GM19239 (cell line): ENCODE data around the gene AHRR.

Experiments
- DNase-seq: peaks from one replicate; pipeline ENCODE4 v3.0.0; 2011; ENCODE audit warnings: low spot score; ENCODE audit not compliant: insufficient read length
- FAIRE-seq: peaks from 2 replicates; lab custom pipeline; 2011; peaks lifted over from hg19 to GRCh38; lab: Jason Lieb, UNC

AHRR gene

DNA sequence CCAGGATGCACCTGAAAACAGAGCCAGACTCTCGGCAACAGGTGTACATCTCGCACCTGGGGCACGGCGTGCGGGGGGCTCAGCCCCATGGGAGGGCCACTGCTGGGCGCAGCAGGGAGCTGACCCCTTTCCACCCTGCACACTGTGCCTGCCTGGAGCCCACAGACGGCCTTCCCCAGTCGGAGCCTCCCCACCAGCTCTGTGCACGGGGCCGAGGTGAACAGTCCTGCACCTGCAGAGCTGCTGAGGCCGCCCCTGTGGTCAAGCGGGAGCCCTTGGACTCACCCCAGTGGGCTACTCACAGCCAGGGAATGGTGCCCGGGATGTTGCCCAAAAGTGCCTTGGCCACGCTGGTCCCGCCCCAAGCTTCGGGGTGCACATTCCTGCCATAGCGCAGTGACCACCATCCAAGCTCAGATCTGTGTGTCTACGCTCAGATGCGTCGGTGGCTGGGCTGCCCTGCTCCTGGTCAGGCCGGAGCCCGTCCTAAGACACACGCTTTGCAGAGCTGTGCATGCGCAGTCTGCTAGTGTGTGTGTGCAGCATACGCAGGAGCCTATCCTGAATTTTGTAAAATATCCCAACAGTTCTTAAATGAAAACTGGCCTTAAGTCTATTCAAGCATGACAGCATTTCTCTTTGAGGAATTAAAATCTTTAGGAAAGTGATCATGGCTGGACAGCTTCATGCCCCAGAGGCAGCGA, 113.1 kb downstream of the AHRR start:
- no peak for FAIRE-seq

DNA sequence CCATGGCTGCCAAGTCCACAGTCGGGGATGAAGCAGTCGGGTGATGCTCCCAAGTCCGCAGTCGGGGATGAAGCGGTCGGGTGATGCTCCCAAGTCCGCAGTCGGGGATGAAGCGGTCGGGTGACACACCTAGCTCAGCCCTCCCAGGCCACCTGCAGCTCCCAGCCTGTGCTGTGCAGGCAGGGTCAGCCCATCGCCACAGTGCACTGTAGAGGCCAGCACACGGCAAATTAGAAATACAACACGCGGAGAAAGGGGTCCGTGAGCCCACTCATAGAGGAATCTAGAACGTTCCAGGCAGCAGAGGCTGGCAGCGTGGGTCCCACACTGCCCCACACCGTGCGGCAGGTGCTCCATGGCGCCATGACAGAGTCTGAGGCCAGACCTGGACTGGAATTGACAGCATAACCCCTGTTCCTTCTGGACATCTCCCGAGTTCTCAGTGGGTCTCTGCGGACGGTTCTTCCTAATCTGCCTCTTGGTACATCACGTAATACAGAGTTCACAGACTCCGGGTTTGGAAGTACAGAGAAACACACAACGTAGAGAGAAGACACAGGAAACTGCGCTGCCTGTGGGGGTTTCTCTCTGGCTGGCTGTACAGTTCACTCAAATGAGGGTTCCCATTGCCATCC, 113.8 kb downstream of the AHRR start:
- FAIRE-seq (no peak), DNase-seq (no peak)

More for the DNA sequence above, 113.1 kb downstream of the AHRR start:
- no peak for DNase-seq

DNA sequence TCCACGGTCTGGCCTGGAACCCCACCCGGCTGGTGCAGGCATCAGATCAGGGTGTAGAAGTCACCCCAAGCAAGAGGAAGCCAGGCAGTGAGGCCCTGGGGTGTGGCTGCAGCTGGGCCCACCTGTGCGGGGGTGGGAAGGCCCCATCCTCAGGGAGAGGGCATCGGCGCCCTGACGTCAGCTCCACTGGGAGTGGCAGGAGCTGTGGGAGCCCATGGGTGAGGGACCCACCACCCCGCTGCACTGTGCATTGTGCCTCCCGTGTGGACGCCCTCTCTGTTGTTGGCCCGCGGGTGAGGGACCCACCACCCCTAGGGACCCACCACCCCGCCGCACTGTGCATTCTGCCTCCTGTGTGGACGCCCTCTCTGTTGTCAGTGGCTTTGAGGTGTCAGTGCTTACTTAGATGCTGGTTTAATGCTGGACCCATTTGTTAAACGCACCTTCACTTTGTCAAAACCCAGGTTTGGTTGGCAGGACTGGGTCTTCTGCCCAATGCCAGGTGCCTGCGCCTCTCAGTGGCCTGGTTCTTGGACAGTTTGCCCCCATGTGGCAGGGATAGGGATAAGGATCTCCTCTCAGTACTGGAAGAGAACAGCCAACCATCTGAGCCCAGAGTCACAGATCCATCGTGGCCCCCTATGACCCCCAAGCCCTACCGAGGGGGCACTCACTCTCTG, 114.6 kb downstream of the AHRR start:
- DNase-seq (no peak), FAIRE-seq (no peak)

DNA sequence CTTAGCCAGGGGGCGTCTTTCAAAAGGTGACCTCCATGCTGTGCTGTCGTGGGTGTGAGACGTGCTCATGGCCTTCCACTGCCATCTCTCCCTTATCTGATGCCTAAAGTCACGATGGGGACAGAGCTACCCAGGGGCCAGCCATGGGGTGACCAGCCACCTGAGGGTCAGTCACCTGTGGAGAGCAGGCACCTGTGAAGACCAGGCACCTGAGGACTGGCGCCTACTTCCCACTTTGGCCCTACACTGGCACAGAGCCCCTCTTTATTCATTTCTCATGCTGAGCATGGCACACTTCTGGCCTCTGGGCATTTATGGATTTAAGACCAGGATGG, 115.1 kb downstream of the AHRR start:
- no peak for FAIRE-seq
- no peak for DNase-seq

DNA sequence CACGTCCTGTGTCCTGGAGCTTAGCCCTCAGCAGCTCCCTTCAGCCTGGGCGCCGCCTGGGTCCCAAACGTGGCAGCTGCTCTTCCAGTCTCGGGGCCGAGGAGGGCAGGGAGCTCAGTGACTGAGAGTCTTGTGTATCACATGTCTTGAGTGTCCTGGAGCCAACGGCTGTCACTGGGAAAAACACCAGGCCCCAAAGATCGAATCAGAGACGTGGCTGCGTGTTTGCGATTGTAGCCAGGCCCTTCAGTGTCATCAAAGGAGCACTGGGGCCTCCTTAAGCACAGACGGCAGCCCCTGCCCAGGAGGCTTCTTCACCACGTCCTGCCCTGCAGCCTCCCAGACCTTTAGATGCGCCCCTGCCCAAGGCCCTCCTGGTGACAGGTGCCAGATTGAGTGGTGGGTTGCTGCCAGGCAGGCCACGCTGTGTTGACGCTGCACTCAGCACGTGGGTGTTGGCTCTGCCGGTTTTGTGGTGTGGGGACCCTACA, 115.8 kb downstream of the AHRR start:
- no peak for FAIRE-seq

DNA sequence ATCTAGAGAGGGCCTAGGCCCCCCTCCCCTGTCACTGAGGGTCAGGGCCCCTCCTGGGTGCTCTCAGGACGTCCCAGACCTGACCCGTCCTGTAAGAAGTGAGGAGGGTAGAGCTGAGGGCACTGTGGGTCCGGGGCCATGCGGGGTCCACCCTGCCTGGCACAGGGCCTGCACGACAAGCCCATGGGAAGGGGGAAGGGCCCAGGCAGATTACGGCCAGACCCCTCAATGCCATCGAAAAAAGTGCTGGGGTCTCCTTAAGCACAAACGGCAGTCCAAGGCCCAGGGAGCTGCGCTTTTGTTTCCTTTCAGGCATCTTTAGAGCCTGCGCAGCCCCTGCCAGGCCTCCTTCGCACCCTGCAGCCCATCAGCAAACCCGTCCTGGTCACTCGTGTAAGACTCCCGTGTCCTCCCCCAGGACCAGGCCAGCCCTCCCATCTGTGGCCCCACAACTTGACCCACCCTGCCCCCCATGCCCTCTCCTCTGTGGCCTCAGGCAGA, 117.0 kb downstream of the AHRR start:
- FAIRE-seq, result no peak

More for the DNA sequence above, 115.8 kb downstream of the AHRR start:
- DNase-seq, result no peak

DNA sequence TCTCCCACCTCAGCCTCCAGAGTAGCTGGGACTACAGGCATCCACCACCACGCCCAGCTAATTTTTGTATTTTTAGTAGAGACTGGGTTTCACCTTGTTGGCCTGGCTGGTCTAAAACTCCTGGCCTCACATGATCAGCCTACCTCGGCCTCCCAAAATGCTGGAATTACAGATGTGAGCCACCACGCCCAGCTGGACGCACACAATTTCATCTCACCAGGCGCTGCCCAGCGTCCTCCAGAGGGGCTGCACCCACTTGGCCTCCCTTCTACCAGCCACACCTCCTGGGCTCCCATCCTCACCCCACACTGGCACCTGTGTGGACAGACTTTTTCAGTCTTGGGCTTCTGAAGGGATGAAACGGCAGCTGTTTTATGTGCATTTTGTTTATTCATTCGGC, 117.7 kb downstream of the AHRR start:
- no peak for DNase-seq
- no peak for FAIRE-seq

More for the DNA sequence above, 117.0 kb downstream of the AHRR start:
- DNase-seq, result no peak

DNA sequence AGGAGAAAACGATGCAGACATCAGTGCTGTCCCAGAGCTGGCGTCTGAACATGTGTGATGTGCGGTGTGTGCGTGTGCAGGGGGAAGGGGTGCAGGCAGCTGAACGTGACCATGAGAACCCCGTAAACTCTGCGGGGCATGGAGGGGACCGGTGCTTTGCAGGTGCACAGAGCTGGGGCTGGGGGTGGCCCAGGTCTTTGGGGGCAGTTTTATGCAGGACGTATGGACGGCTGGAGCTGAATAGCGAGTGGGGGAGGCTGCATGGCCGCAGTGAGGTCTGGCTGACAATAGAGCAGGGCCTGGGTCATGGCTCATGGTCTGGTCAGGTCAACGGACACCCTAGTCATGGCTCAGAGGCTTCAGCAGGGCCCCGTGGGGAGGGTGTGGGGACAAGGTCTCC, 118.1 kb downstream of the AHRR start:
- FAIRE-seq (no peak), DNase-seq (no peak)

DNA sequence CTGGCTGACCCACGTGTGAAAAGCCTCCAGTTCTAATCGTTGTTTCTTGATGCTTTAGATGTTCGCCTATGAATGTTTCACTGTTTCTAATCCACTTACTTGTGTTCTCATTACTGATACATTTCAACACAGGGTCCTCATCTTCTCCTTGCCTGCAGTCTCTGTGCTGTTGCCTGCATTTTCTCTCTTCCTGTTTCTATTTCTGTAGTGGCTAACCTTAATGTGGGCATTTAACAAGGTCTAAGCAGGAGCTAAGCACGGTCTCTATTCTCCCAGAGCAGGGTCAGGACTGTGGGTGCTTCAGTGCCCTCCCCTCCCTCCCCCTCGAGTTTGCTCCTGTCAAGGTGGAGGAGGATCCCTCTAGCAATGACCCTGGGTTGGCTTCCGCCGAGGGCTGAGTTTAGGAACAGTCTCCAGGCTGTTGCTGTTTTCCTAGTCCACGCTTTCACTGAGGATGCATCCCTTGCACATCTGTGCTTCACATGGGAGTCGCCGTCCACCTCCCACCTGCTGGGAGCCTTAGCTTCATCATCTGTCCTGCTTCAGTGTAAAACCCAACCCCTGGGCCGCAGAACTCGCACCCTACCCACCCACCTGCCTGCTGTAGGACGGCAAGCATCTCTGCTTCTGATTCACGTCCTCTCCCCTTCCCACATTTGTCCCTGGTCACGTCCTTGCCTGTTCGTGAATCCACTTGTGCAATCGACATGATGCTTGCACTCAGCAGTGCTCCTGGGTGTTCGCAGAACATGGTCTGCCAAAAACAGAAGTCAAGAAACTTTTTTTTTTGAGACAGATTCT, 119.1 kb downstream of the AHRR start:
- peak; percentile 18 for FAIRE-seq
- no peak for DNase-seq

DNA sequence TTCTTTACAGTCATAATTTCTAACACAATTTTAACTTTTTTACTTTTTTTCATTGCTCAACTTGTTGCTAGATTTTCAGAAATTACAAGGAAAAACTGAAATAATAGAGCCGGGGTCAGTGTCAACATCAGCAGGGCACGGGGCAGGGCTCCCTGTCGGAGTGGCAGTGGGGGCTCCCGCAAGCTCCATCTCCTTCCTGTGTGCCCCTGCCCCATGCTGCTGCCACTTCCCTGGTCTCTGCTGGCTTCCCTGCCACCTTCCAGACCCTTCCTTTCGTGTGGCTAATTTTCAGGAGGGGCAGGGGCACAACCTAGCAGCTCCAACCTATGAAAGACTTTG, 120.5 kb downstream of the AHRR start:
- no peak for DNase-seq
- FAIRE-seq, result no peak

DNA sequence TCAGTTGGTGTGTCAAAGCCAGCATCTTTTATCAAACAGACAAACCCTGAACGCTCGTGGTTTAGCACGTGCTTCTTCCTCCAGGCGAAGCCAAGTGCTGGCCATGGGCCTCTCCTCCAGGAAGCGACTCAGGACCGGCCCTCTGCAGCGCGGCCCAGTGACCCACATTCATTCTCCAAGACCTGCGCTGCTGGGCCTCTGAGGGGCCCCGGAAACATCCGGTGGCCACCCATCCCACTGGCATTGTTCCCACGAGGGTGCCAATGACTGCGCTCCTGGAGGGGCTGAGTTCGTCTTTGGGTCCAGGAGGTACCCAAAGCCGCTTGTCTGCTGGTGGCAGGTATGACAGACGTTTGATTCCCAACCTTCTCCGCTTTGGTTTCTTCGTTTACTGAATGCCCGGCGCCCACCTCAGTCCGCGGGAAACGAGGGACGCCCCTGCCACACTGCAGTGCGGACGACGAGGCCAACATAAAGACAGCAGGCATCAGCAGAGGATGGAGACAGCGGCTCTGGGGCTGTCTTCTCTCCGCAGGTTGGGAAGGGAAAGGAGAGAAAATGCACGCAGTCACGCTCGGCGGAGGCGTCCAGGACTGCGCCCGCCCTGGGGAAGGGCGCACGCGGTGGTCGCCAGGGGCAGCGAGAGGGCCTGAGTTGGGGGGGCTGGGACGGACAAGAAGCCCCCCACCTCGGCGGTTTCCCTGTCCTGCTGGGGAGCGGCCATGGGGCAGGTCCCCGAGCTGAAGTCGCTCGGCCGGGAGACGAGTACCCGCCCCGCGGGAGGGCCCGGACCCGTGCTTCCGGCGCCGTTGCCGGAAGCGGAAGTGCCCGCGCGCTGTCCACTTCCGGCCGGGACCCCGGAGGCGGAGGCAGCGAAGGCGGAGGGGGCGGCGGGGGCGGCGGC, 121.1 kb downstream of the AHRR start, which contains the start of gene EXOC3:
EXOC3 (plus strand) TSS at position 842 of the 904 bp plus-strand sequence. CDS start 3,030 bp downstream, outside the sequence.
- FAIRE-seq, result no peak
- peak; percentile 99 for DNase-seq

DNA sequence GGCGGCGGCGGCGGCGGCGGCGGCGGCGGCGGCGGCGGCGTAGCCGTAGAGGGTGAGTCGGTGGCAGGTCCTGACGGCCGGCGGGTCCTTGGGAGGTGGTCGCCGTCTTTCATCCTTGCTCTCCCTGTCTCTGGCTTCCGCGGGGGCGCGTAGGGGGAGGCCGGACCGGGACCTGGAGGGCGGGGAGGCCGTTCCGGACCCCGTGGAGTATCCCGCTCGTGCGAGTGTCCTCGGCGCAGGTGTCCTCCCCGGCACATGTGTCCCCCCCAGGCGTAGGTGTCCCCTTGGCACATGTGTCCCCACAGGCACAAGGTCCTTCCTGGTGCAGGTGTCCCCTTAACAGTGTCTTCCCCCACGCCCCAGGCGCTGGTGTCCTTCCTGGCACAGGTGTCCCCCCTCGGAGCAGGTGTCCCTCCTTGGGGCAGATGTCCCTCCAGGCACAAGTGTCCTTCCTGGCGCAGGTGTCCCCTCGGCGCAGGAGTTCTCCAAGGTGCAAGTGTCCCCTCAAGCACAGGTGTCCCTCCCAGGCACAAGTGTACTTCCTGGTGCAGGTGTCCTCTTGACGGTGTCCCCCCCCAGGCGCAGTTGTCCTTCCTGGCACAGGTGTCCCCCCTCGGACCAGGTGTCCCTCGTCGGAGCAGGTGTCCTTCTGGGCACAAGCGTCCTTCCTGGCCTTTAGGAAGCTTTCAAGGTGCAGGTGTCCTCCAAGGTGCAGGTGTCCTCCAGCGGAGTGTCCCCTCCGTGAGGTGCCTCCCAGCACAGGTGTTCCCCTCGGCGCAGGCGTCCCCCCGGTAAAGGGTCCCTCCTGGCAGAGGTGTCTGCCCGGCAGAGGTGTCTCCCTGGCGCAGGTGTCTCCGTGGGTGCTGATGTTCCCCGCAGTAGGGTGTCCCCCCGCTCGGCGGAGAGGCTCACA, 122.0 kb downstream of the AHRR start:
- FAIRE-seq (no peak), DNase-seq (peak; percentile 46)

DNA sequence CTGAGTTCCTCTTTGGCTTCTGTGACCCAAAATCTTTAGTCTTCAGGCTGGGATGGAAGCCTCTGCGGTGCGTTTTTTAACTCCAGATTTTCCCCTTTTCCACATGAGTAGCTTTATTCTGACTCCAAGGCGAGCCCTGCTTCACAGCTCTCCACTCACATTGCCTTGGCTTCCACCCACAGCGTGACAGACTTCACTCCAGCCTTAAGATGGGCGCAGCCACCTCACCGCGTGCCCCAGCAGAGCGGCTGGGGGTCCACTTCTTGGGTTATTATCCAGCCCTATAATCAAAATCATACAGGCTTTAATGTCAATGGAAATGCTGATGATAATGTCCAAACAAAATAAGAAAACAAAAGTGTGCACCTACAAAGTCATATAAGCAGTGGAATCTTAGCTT, 122.7 kb downstream of the AHRR start:
- FAIRE-seq, result no peak
- no peak for DNase-seq

DNA sequence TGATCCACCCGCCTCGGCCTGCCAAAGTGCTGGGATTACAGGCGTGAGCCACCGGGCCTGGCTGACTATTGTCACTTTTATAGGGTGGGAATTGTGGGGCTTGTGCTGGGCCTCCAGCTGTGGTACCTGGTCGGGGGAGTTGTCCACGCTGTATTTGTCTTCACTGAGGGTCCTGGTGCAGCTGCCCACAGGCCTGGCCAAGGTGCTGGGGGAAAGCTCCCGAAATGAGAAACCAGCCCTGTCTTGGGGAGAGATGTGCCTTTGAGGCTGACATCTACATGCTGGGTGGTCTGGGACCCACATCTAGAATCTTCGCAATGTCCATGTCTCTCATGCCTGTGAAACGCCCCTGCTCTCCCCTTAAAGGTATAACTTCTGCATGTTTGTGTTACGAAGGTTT, 124.1 kb downstream of the AHRR start:
- DNase-seq (no peak), FAIRE-seq (no peak)

DNA sequence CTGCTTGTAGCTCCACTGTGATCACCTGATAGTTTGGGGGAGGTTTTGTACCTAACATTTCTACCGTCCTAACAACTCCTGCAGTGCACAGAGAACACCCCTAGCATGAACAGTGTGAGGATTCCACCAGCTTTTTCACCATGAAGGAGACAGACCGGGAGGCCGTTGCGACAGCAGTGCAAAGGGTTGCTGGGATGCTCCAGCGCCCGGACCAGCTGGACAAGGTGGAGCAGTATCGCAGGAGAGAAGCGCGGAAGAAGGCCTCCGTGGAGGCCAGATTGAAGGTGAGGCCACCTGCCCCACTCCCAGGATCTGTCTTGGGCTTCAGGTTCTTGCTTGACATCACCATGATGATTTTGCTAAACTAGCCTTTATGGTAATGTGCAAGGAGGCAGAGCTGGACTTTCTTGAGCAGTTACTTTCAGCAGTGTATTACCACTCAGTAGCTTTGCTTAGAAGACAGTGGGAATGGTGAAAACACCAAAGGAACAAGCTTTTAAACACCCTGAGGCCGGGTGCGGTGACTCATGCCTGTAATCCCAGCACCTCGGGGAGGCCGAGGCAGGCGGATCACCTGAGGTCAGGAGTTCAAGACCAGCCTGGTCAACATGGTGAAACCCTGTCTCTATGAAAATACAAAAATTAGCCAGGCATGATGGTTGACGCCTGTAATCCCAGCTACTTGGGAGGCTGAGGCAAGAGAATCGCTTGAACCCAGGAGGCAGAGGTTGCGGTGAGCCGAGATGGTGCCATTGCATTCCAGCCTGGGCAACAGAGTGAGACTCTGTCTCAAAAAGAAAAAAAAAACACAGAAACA, 124.8 kb downstream of the AHRR start:
- no peak for DNase-seq
- FAIRE-seq, result no peak

DNA sequence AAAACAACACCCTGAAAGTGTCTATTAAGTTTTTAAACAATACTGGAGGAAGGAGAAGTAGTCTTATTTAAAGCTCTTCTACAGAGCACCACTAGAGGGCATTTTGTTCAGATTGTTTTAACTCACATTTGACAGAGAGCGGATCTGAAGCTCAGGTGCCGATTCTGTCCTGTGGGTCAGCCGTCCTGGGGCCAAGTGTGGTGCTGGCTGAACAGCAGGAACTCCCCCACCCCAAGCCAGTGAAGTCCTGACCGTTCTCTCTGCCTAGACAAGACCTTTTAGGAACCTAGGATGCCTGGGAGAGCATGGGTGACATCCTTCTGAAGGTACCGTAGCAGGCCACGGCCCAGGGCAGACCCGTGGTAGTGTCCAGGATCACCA, 125.4 kb downstream of the AHRR start:
- DNase-seq, result peak; percentile 58

DNA sequence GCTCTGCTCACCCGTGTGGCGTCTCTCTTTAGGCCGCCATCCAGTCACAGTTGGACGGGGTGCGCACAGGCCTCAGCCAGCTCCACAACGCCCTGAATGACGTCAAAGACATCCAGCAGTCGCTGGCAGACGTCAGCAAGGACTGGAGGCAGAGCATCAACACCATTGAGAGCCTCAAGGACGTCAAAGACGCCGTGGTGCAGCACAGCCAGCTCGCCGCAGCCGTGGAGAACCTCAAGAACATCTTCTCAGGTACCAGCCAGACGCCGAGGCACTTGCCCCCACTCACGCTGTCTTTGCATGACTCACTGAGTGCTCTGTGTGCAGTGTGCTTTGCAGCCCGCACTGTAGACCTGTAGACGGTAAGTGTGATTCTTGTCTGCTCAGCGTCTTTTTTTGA, 126.0 kb downstream of the AHRR start:
- FAIRE-seq (no peak), DNase-seq (no peak)

More for the DNA sequence above, 125.4 kb downstream of the AHRR start:
- peak; percentile 89 for FAIRE-seq
